TTC549 (cell line): ENCODE results near the gene STK26.
"Not testable (repeated sequence)": the region's sequence is repeated elsewhere in the genome, so short reads cannot be mapped to it uniquely, and the experiment has no call there.

Experiments
- FAIRE-seq: peaks from 2 replicates; lab custom pipeline; 2012; peaks lifted over from hg19 to GRCh38; lab: Jason Lieb, UNC

Gene STK26

GRCh38 chrX:132094164-132094563 is 71.1 kb downstream of the STK26 start:
- no peak for FAIRE-seq

GRCh38 chrX:132098704-132099103 is 75.6 kb downstream of the STK26 start:
- not testable (repeated sequence) for FAIRE-seq

- FAIRE-seq = no peak
These were observed 78.1 kb downstream of the STK26 start for GRCh38 chrX:132101206-132101605.

- FAIRE-seq = no peak
These were observed 78.7 kb downstream of the STK26 start for GRCh38 chrX:132101799-132102198.

GRCh38 chrX:132107291-132107690 is 84.2 kb downstream of the STK26 start:
- FAIRE-seq = no peak

GRCh38 chrX:132114607-132115006 is 91.5 kb downstream of the STK26 start:
- FAIRE-seq = no peak

GRCh38 chrX:132115792-132116191 is 92.7 kb downstream of the STK26 start:
- no peak for FAIRE-seq

- no peak for FAIRE-seq
These were observed 95.3 kb downstream of the STK26 start for GRCh38 chrX:132118358-132118757.

- no peak for FAIRE-seq
These were observed 96.2 kb downstream of the STK26 start for GRCh38 chrX:132119283-132119682.

- no peak for FAIRE-seq
These were observed 96.9 kb downstream of the STK26 start for GRCh38 chrX:132119821-132120515.

GRCh38 chrX:132120913-132121312 is 97.8 kb downstream of the STK26 start:
- no peak for FAIRE-seq
